ENCODE measurements around the gene TSPAN11. TPM values are rescaled to one million over a fixed set of nuclear protein-coding genes. Genes with fewer than 3 reads are reported as not detected.
"Not testable (repeated sequence)": the region's sequence is repeated elsewhere in the genome, so short reads cannot be mapped to it uniquely, and the experiment has no call there.

The TSPAN11 gene
- total and polyA plus RNA-seq, 5 donors = 2.8 to 4.9 (median 4.0) TPM

DNA sequence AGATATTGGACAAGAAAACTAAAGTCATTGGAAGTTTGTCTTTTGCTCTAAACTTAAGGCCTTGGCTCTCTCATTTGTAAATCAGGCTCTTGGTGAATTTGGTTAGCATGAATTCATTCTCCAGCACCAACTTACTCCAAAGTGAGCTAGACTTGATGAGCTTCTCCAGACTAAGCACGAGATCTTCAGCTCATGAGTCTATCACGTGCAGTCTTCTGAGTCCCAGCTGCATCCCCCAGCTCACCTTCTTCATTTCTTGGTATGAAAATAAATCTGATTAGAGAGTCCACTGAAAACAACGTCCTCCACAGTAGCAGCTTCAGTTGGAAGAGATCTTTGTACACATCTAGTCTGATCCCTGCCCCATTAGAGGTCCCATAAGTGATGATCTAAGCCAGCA, 94.6 kb downstream of the TSPAN11 start:
- intact Hi-C loops (cut with DNase I) = no loop called here
- Histone ChIP-seq H3K27me3 (ENCODE audit: control insufficient read depth, insufficient read depth) (no peaks in the 10 kb centered on the region), H3K4me1 (ENCODE audit: control insufficient read depth, insufficient read depth, low read length) (no peaks in the 10 kb centered on the region), H3K27ac (ENCODE audit: low read length) (no peak overlapping the region), H3K9me3 (ENCODE audit: control insufficient read depth, low read length) (no peaks in the 10 kb centered on the region), H3K4me3 (ENCODE audit: low read length) (no peak overlapping the region)
- ATAC-seq (no peak), DNase-seq (no peak)
- 90% methylated on average over 3 of the region's 3 CpGs for WGBS

DNA sequence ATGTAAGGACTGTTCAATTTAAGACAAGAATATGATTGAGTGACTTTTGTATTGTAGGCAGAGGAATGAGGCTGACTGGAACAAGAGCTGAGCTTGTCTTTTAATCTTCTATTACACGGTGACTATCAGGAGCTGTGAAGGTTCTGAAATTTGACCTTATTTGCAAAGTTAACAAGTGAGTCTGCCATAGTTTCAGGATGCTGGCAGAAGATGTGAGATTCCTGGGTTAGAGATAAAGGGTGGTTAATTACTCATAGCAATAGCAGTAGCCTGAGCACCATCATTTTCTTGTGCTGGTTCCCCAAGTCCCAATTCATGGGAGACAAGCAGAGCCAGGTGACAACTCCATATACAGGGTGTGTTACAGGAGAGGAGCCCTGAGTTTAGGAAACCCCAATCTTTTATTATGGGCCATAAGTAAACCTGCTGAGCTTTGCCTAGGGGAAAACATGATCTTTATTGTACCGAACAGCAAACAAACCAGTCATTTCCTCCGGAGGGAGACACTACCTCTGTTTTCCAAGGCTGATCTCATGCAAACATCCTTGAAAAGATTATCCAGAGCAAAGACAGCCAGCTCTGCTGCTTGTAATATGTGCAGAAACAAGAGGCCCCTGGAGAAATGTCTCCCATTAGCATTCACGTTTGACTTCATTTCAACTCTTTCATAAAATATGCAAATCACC, 95.4 kb downstream of the TSPAN11 start:
- DNase-seq (no peak), ATAC-seq (peak in 1 of 2 donors; percentile 67)
- no peak overlapping the region for H3K4me3 ChIP-seq (ENCODE audit: low read length)
- H3K9me3 ChIP-seq (ENCODE audit: control insufficient read depth, low read length) = no peaks in the 10 kb centered on the region
- no peaks in the 10 kb centered on the region for H3K27me3 ChIP-seq (ENCODE audit: control insufficient read depth, insufficient read depth)
- intact Hi-C loops (cut with DNase I) = no loop called here
- WGBS = 45% methylated on average over 4 of the region's 4 CpGs
- H3K27ac ChIP-seq (ENCODE audit: low read length) = no peak overlapping the region
- no peaks in the 10 kb centered on the region for H3K4me1 ChIP-seq (ENCODE audit: control insufficient read depth, insufficient read depth, low read length)

DNA sequence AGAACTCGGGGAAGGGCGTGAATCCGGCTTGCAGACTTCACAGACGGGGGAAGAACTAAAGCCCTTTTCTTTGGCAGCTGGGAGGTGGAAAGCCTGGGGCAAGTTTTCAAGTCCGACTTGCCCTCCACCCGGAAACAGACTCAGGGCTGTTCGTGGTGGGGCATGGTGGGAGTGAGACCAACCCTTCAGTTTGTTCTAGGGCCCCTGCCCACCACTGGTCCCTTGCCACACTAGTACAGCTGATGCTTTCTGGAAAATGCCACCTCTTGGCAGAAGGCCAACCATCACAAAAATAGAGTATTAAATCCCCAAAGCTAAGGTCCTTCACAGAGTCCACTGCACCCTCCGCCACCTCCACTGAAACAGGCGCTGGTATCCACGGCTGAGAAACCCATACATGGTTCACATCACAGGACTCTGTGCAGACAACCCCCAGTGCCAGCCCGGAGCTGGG, 96.8 kb downstream of the TSPAN11 start:
- Histone ChIP-seq H3K27ac (ENCODE audit: low read length) (no peak overlapping the region), H3K4me1 (ENCODE audit: control insufficient read depth, insufficient read depth, low read length) (no peaks in the 10 kb centered on the region), H3K4me3 (ENCODE audit: low read length) (no peak overlapping the region), H3K9me3 (ENCODE audit: control insufficient read depth, low read length) (no peaks in the 10 kb centered on the region), H3K27me3 (ENCODE audit: control insufficient read depth, insufficient read depth) (no peaks in the 10 kb centered on the region)
- intact Hi-C loops (cut with DNase I) = no loop called here
- no peak for DNase-seq
- 82% methylated on average over 11 of the region's 11 CpGs for WGBS
- peak in 1 of 2 donors; percentile 53 for ATAC-seq

- WGBS = 91% methylated on average over 7 of the region's 7 CpGs
- Histone ChIP-seq H3K4me1 (ENCODE audit: control insufficient read depth, insufficient read depth, low read length) (no peaks in the 10 kb centered on the region), H3K9me3 (ENCODE audit: control insufficient read depth, low read length) (no peaks in the 10 kb centered on the region), H3K27me3 (ENCODE audit: control insufficient read depth, insufficient read depth) (no peaks in the 10 kb centered on the region), H3K27ac (ENCODE audit: low read length) (no peak overlapping the region), H3K4me3 (ENCODE audit: low read length) (no peak overlapping the region)
- intact Hi-C loops (cut with DNase I) = no loop called here
- DNase-seq (no peak), ATAC-seq (no peak)
Measured at GRCh38 chr12:31026202-31026601, 99.7 kb downstream of the TSPAN11 start.

DNA sequence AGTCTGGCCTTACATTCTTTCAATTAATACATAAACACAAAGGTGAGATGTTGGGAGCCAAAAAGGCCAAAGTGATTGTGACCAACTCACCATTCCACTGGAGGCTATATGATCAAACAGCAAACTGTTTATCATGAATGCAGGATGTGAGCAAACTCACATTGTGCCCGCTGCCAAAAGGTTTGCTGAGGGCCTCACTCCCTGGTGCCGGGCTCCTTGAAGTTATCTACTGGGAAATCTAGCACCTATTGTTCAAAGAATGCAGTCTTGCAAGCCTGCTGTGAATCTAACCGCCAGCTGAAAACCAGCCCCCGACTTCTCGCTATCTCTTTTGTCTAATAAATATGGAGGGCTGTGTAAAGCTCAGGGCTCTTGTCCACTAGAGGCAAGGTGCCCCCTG, 100.5 kb downstream of the TSPAN11 start:
- H3K27me3 ChIP-seq (ENCODE audit: control insufficient read depth, insufficient read depth); H3K9me3 ChIP-seq (ENCODE audit: control insufficient read depth, low read length); ATAC-seq; H3K4me1 ChIP-seq (ENCODE audit: control insufficient read depth, insufficient read depth, low read length); intact Hi-C loops (cut with DNase I); DNase-seq; H3K4me3 ChIP-seq (ENCODE audit: low read length); H3K27ac ChIP-seq (ENCODE audit: low read length): not testable (repeated sequence)
- 90% methylated on average over 5 of the region's 5 CpGs for WGBS

GRCh38 chr12:31029468-31029867, 102.9 kb downstream of the TSPAN11 start:
- Histone ChIP-seq H3K4me1 (ENCODE audit: control insufficient read depth, insufficient read depth, low read length) (peaks cover 2% of the 10 kb centered on the region), H3K9me3 (ENCODE audit: control insufficient read depth, low read length) (no peaks in the 10 kb centered on the region), H3K27ac (ENCODE audit: low read length) (peak overlapping the region; percentile 14), H3K27me3 (ENCODE audit: control insufficient read depth, insufficient read depth) (no peaks in the 10 kb centered on the region), H3K4me3 (ENCODE audit: low read length) (no peak overlapping the region)
- 60% methylated on average over 11 of the region's 11 CpGs for WGBS
- no peak for DNase-seq
- intact Hi-C loops (cut with DNase I) = no loop called here
- ATAC-seq = no peak

GRCh38 chr12:31029916-31030562, 103.5 kb downstream of the TSPAN11 start:
- no peaks in the 10 kb centered on the region for H3K27me3 ChIP-seq (ENCODE audit: control insufficient read depth, insufficient read depth)
- DNase-seq (peak; percentile 38 to 81 (median 77)), ATAC-seq (peak; percentile 88 to 94)
- H3K4me3 ChIP-seq (ENCODE audit: low read length) = no peak overlapping the region
- H3K27ac ChIP-seq (ENCODE audit: low read length) = peak overlapping the region; percentile 14
- no peaks in the 10 kb centered on the region for H3K9me3 ChIP-seq (ENCODE audit: control insufficient read depth, low read length)
- WGBS = 31% methylated on average over 6 of the region's 6 CpGs
- intact Hi-C loops (cut with DNase I) = no loop called here
- peaks cover 2% of the 10 kb centered on the region for H3K4me1 ChIP-seq (ENCODE audit: control insufficient read depth, insufficient read depth, low read length)

DNA sequence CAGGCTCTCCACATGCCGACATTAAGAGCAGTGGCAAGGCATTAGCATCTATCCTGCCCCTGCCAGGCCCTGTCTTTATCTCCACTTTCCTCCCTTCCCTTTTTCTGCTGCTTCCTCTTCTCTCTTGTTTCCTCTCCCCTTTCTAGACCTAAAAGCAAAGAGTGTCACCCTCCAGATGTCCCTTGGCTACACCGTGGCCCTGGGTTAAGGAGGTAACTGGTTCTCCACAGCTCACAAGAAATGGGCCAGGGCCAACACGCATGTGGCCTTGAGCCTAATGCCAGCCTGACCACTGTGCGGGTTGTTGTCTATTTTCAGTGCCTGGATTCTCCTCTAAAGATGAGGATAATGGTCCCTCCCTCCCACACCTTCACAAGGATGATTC, 105.4 kb downstream of the TSPAN11 start:
- 66% methylated on average over 4 of the region's 4 CpGs for WGBS
- no peaks in the 10 kb centered on the region for H3K9me3 ChIP-seq (ENCODE audit: control insufficient read depth, low read length)
- H3K4me1 ChIP-seq (ENCODE audit: control insufficient read depth, insufficient read depth, low read length) = peaks cover 2% of the 10 kb centered on the region
- intact Hi-C loops (cut with DNase I) = no loop called here
- ATAC-seq (no peak), DNase-seq (no peak)
- H3K27ac ChIP-seq (ENCODE audit: low read length) = no peak overlapping the region
- H3K4me3 ChIP-seq (ENCODE audit: low read length) = no peak overlapping the region
- H3K27me3 ChIP-seq (ENCODE audit: control insufficient read depth, insufficient read depth) = no peaks in the 10 kb centered on the region

- no peak for DNase-seq
- peaks cover 2% of the 10 kb centered on the region for H3K4me1 ChIP-seq (ENCODE audit: control insufficient read depth, insufficient read depth, low read length)
- H3K9me3 ChIP-seq (ENCODE audit: control insufficient read depth, low read length) = no peaks in the 10 kb centered on the region
- no peaks in the 10 kb centered on the region for H3K27me3 ChIP-seq (ENCODE audit: control insufficient read depth, insufficient read depth)
- ATAC-seq = no peak
- H3K4me3 ChIP-seq (ENCODE audit: low read length) = no peak overlapping the region
- intact Hi-C loops (cut with DNase I) = no loop called here
- H3K27ac ChIP-seq (ENCODE audit: low read length) = peak overlapping the region; percentile 19
- WGBS = 62% methylated on average over 3 of the region's 3 CpGs
Measured at GRCh38 chr12:31033146-31033545, 106.6 kb downstream of the TSPAN11 start.

DNA sequence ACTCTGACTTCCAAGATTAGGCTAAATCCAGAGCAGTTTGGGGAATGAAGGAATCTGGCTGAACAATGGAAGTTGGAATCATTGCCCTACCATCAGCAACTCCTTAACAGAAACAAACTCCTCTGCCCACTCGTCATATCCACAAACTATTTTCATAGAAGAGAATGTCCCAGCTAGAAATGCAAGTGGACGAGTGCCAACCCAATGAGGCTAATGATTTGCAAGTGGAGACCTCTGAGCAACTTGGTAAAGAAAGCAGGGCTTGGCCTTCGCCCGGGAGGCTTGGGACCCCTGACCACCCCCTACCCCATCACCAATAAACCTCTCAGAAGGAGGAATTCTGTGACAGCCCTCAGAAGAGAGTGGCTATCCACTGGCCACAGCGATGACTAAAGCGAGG, 107.1 kb downstream of the TSPAN11 start:
- no peak for ATAC-seq
- Histone ChIP-seq H3K27ac (ENCODE audit: low read length) (peak overlapping the region; percentile 63), H3K9me3 (ENCODE audit: control insufficient read depth, low read length) (no peaks in the 10 kb centered on the region), H3K27me3 (ENCODE audit: control insufficient read depth, insufficient read depth) (no peaks in the 10 kb centered on the region), H3K4me3 (ENCODE audit: low read length) (no peak overlapping the region), H3K4me1 (ENCODE audit: control insufficient read depth, insufficient read depth, low read length) (peaks cover 2% of the 10 kb centered on the region)
- intact Hi-C loops (cut with DNase I) = no loop called here
- WGBS = 69% methylated on average over 6 of the region's 6 CpGs
- no peak for DNase-seq

DNA sequence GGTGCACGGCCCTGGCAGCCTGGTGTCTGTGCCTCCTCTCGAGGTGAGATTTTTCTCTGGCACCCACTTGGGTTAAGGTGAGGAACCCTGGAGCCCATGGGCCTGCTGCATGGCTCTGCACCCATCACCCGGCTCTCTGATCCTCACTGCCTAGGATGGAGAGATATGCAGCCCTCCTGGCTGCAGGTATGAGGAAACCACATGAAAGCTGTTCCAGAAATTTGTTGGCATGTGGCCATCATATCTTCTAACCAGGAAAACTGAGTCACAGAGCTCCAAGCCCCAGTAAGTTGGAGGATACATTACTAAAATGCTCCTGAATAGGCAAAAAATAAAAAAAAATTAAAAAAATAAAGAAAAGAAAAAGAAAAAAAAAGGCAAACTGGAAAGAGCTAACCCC, 107.8 kb downstream of the TSPAN11 start:
- no peaks in the 10 kb centered on the region for H3K27me3 ChIP-seq (ENCODE audit: control insufficient read depth, insufficient read depth)
- intact Hi-C loops (cut with DNase I) = no loop called here
- DNase-seq (no peak), ATAC-seq (no peak)
- H3K4me3 ChIP-seq (ENCODE audit: low read length) = no peak overlapping the region
- 66% methylated on average over 3 of the region's 3 CpGs for WGBS
- peaks cover 2% of the 10 kb centered on the region for H3K4me1 ChIP-seq (ENCODE audit: control insufficient read depth, insufficient read depth, low read length)
- peak overlapping the region; percentile 42 for H3K27ac ChIP-seq (ENCODE audit: low read length)
- H3K9me3 ChIP-seq (ENCODE audit: control insufficient read depth, low read length) = no peaks in the 10 kb centered on the region

All from right cardiac atrium (tissue), 5 donors.